DOHH2 (cell line): Measurements from ENCODE around the gene RPN2.

Experiments used
- H3F3A ChIP-seq: fragments of 200-600 bp; sonication (generic), shearing (Covaris generic); 2 replicates; pipeline ENCODE4 v1.6.0; 2016; ENCODE audit warnings: antibody characterized with exemption, mild to moderate bottlenecking; ENCODE audit not compliant: control insufficient read depth, insufficient read depth
- H3K27ac ChIP-seq: fragments of 200-600 bp; sonication (generic); 2 replicates; pipeline ENCODE4 v1.5.1; 2014; ENCODE audit warnings: low read depth, mild to moderate bottlenecking, low read length, moderate library complexity
- H3K27me3 ChIP-seq: fragments of 200-600 bp; sonication (generic); 2 replicates; pipeline ENCODE4 v1.6.1; 2014; ENCODE audit warnings: mild to moderate bottlenecking, low read length, mixed read lengths; ENCODE audit not compliant: control insufficient read depth
- H3K36me3 ChIP-seq: fragments of 200-600 bp; sonication (generic); 2 replicates; pipeline ENCODE4 v1.6.1; 2014; ENCODE audit warnings: mild to moderate bottlenecking, low read length, moderate library complexity, mixed read lengths; ENCODE audit not compliant: control insufficient read depth
- H3K4me1 ChIP-seq: fragments of 200-600 bp; sonication (generic); 2 replicates; pipeline ENCODE4 v1.6.1; 2014; ENCODE audit warnings: mild to moderate bottlenecking, low read length, mixed read lengths; ENCODE audit not compliant: control insufficient read depth
- H3K4me2 ChIP-seq: fragments of 200-600 bp; sonication (generic); 2 replicates; pipeline ENCODE4 v1.6.0; 2014; ENCODE audit warnings: mild to moderate bottlenecking, low read length, moderate library complexity
- H3K4me3 ChIP-seq: fragments of 200-600 bp; sonication (generic); 2 replicates; pipeline ENCODE4 v1.5.1; 2014; ENCODE audit warnings: mild to moderate bottlenecking, low read length, mixed read lengths
- H3K79me2 ChIP-seq: fragments of 200-600 bp; sonication (generic); 2 replicates; pipeline ENCODE4 v1.6.1; 2014; ENCODE audit warnings: mild to moderate bottlenecking, low read length, mixed read lengths; ENCODE audit not compliant: control insufficient read depth
- H3K9me2 ChIP-seq: fragments of 200-600 bp; sonication (generic); replicated peaks from 2 replicates; pipeline ENCODE4 v1.6.1; 2014; ENCODE audit warnings: mild to moderate bottlenecking, low read length, mixed read lengths; ENCODE audit not compliant: control insufficient read depth
- H3K9me3 ChIP-seq: fragments of 200-600 bp; sonication (generic); 2 replicates; pipeline ENCODE4 v1.6.1; 2014; ENCODE audit warnings: antibody characterized with exemption, low read length, mixed read lengths; ENCODE audit not compliant: control insufficient read depth, insufficient read depth
- H4K20me1 ChIP-seq: fragments of 200-600 bp; sonication (generic); 2 replicates; pipeline ENCODE4 v1.6.0; 2014; ENCODE audit warnings: low read depth, mild to moderate bottlenecking, antibody characterized with exemption, low read length, moderate library complexity; ENCODE audit not compliant: control insufficient read depth, insufficient read depth
- EZH2phosphoT487 ChIP-seq: fragments of 200-600 bp; sonication (generic); IDR thresholded peaks from 2 replicates; pipeline ENCODE4 v1.6.1; 2017; ENCODE audit warnings: borderline replicate concordance, mild to moderate bottlenecking, antibody characterized with exemption, low read length, moderate library complexity, mixed read lengths
- TF ChIP-seq, protein P1 (sequence below): fragments of 200-600 bp; sonication (generic); IDR thresholded peaks from one replicate; pipeline ENCODE4 v1.5.1; 2014; ENCODE audit warnings: antibody characterized with exemption, mild to moderate bottlenecking, low read depth, low read length; ENCODE audit not compliant: poor library complexity, severe bottlenecking

Gene RPN2

DNA sequence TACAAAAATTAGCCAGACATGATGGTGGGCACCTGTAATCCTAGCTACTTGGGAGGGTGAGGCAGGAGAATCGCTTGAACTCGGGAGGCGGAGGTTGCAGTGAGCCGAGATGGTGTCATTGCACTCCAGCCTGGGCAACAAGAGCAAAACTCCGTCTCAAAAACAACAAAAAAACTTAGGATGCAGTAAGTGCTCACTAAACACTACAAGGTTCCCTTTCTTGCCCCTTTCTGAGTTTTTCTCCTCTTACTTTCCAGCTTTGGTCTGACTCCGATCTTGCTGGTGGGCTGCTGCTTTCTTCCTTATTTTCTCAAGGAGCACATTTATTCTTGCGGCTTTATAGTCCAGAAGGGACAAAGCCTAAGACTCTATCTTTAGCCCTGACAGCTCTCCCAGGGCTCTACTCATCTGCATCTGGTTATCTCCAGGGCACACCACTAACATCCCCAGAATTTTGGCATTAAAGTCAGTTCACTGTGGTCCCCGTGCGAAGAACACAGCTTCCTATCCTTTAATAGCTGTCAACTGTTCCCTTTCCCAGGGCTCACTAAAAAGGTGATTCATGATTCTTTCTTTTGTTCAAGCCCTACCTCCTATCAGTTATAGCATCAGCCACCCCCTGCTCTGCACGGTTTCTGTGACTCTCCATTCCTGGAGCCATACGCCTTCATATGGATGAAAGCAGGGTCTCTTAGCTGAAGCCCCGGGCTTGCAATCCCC is 17.1 kb upstream of the RPN2 start:
- H3F3A ChIP-seq: no peaks in the 10 kb centered on the region
- TF ChIP-seq EZH2phosphoT487: no peak
- H3K27me3 ChIP-seq: no peaks in the 10 kb centered on the region
- no peak overlapping the region for H3K4me2 ChIP-seq
- no peaks in the 10 kb centered on the region for H3K36me3 ChIP-seq
- no peak overlapping the region for H3K4me3 ChIP-seq
- no peaks in the 10 kb centered on the region for H3K9me2 ChIP-seq
- H3K27ac ChIP-seq: no peak overlapping the region
- H3K79me2 ChIP-seq: no peaks in the 10 kb centered on the region
- H3K9me3 ChIP-seq: no peaks in the 10 kb centered on the region
- no peaks in the 10 kb centered on the region for H4K20me1 ChIP-seq
- no peaks in the 10 kb centered on the region for H3K4me1 ChIP-seq

DNA sequence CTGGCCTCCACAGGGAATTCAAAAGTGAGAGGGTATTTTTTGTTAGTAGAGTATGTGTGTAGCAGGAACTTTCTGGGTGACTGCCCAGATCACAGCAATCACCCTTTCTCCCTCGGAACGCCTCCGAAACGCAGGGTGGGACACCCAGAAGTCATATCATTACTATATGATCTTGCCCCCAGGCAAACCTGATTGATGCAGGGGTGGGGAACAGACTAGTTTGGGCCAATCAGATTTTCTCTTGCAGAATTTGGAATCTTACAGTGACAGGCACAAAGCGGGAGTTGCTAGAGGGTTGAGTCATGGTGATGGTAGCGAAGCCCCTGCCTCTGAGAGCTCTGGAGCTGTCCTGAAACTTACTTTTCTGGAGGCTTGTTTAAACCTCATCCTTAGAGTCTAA is 16.5 kb upstream of the RPN2 start:
- peaks cover 5% of the 10 kb centered on the region; the same call in 1 of the 2 replicates for H3K36me3 ChIP-seq
- no peaks in the 10 kb centered on the region for H3K9me2 ChIP-seq
- H3K4me1 ChIP-seq: no peaks in the 10 kb centered on the region
- no peaks in the 10 kb centered on the region for H3K27me3 ChIP-seq
- no peak for TF ChIP-seq EZH2phosphoT487
- TF ChIP-seq, protein P1, sequence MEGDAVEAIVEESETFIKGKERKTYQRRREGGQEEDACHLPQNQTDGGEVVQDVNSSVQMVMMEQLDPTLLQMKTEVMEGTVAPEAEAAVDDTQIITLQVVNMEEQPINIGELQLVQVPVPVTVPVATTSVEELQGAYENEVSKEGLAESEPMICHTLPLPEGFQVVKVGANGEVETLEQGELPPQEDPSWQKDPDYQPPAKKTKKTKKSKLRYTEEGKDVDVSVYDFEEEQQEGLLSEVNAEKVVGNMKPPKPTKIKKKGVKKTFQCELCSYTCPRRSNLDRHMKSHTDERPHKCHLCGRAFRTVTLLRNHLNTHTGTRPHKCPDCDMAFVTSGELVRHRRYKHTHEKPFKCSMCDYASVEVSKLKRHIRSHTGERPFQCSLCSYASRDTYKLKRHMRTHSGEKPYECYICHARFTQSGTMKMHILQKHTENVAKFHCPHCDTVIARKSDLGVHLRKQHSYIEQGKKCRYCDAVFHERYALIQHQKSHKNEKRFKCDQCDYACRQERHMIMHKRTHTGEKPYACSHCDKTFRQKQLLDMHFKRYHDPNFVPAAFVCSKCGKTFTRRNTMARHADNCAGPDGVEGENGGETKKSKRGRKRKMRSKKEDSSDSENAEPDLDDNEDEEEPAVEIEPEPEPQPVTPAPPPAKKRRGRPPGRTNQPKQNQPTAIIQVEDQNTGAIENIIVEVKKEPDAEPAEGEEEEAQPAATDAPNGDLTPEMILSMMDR: no peak
- H3K27ac ChIP-seq: no peak overlapping the region
- no peak overlapping the region for H3K4me2 ChIP-seq
- H3F3A ChIP-seq: no peaks in the 10 kb centered on the region
- H4K20me1 ChIP-seq: no peaks in the 10 kb centered on the region
- no peak overlapping the region for H3K4me3 ChIP-seq
- no peaks in the 10 kb centered on the region for H3K79me2 ChIP-seq
- H3K9me3 ChIP-seq: no peaks in the 10 kb centered on the region

DNA sequence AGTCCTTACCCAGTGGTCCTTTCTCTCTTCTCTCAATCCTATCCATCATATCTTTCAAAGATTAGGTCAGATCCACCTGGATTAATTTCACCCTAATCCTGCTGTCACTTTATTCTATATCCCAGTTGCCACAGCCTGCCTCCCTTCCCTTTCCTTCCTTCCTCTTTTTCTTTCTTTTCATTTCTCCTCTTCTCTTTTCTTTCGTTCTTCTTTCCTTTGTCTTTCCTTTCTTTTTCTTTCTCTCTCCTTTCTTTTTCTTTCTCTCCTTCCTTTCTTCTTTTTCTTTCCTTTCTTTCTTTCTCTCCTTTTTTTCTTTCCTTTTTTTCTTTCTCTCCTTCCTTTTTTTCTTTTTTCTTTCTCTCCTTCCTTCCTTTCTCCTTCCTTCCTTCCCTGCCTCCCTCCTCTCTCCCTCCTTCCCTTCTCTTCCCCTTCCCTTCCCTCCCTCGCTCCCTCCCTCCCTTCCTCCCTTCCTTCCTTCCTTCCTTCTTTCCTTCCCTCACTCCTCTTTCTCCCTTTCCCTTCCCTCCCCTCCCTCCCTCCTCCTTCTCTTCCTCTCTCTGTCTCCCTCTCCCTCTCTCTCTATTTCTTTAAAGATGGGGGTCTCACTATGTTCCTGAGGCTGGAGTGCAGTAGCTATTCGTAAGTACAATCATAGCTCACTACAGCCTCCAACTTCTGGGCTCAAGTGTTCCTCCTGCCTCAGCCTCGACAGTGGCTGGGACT is 15.1 kb upstream of the RPN2 start:
- H4K20me1 ChIP-seq: no peaks in the 10 kb centered on the region
- no peaks in the 10 kb centered on the region for H3K9me3 ChIP-seq
- no peaks in the 10 kb centered on the region for H3F3A ChIP-seq
- H3K4me3 ChIP-seq: no peak overlapping the region
- no peaks in the 10 kb centered on the region for H3K4me1 ChIP-seq
- H3K36me3 ChIP-seq: peaks cover 9% of the 10 kb centered on the region; the same call in 1 of the 2 replicates
- H3K27ac ChIP-seq: no peak overlapping the region
- no peaks in the 10 kb centered on the region for H3K27me3 ChIP-seq
- no peaks in the 10 kb centered on the region for H3K9me2 ChIP-seq
- no peak overlapping the region for H3K4me2 ChIP-seq
- no peaks in the 10 kb centered on the region for H3K79me2 ChIP-seq
- TF ChIP-seq, protein P1: no peak
- TF ChIP-seq EZH2phosphoT487: no peak

DNA sequence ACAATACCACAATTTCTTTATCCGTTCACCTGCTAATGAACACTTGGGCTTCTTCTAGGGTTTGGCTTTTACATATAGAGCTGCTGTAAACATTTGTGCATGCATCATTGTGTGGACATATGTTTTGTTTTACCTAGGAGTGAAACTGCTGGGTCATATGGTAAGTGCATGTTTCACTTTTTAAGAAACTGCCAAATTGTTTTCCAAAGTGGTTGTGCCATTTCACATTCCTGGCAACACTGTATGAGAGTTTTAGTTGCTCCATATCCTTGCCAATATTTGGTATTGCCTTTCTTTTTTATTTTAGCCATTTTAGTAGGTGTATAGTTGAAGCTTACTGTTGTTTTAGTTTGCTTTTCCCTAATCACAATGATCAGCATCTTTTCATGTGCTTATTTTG is 14.1 kb upstream of the RPN2 start:
- Histone ChIP-seq H3K27me3 (no peaks in the 10 kb centered on the region), H4K20me1 (no peaks in the 10 kb centered on the region), H3K4me1 (no peaks in the 10 kb centered on the region), H3K79me2 (no peaks in the 10 kb centered on the region), H3K4me3 (no peak overlapping the region), H3K9me3 (no peaks in the 10 kb centered on the region), H3K9me2 (no peaks in the 10 kb centered on the region), H3K27ac (no peak overlapping the region), H3F3A (no peaks in the 10 kb centered on the region), H3K4me2 (no peak overlapping the region), H3K36me3 (peaks cover 9% of the 10 kb centered on the region; the same call in 1 of the 2 replicates)
- no peak for TF ChIP-seq EZH2phosphoT487
- TF ChIP-seq, protein P1: no peak
